Inflammatory macrophage treated with lipopolysaccharide for 1 hour (primary cell): ENCODE results near the gene GPBAR1.
"Not testable (repeated sequence)": the region's sequence is repeated elsewhere in the genome, so short reads cannot be mapped to it uniquely, and the experiment has no call there.

ENCODE experiments used
- DNase-seq, 2 donors: peaks; one replicate each; pipeline ENCODE4 v3.0.0-alpha.2; 2020 to 2022

GPBAR1 gene

GRCh38 chr2:218269900-218270720, 9.3 kb downstream of the GPBAR1 start, which contains the start of the genes AAMP and PNKD:
Gene AAMP, minus strand, starts transcription at chr2:218270137. Its CDS starts 51 bp downstream, at chr2:218270086.
Gene PNKD, plus strand, starts transcription at chr2:218270519. Its CDS starts 17 bp downstream, at chr2:218270536.
- peak; percentile 100 for DNase-seq

GRCh38 chr2:218270721-218271486, 10.1 kb downstream of the GPBAR1 start:
- no peak for DNase-seq

- DNase-seq = no peak
These were observed 10.6 kb downstream of the GPBAR1 start for GRCh38 chr2:218271487-218271797.

GRCh38 chr2:218271865-218272530, 11.2 kb downstream of the GPBAR1 start:
- no peak for DNase-seq

GRCh38 chr2:218272531-218273212, 11.9 kb downstream of the GPBAR1 start:
- peak; percentile 73 to 86 for DNase-seq

GRCh38 chr2:218273214-218273907, 12.5 kb downstream of the GPBAR1 start:
- DNase-seq = not testable (repeated sequence)

GRCh38 chr2:218273908-218274249, 13.1 kb downstream of the GPBAR1 start:
- DNase-seq = no peak

GRCh38 chr2:218274586-218274985, 13.8 kb downstream of the GPBAR1 start:
- no peak for DNase-seq

GRCh38 chr2:218275371-218276072, 14.7 kb downstream of the GPBAR1 start:
- peak; percentile 33 to 34 for DNase-seq

- DNase-seq = no peak
These were observed 16.4 kb downstream of the GPBAR1 start for GRCh38 chr2:218276986-218277755.

- DNase-seq = no peak
These were observed 17.1 kb downstream of the GPBAR1 start for GRCh38 chr2:218277921-218278320.

GRCh38 chr2:218278531-218279360, 17.9 kb downstream of the GPBAR1 start:
- no peak for DNase-seq

- DNase-seq = no peak
These were observed 19.6 kb downstream of the GPBAR1 start for GRCh38 chr2:218280260-218280870.

GRCh38 chr2:218281449-218281848, 20.6 kb downstream of the GPBAR1 start:
- DNase-seq = no peak

GRCh38 chr2:218282173-218282991, 21.6 kb downstream of the GPBAR1 start:
- DNase-seq = peak in 1 of 2 donors; percentile 53

GRCh38 chr2:218284106-218284811, 23.4 kb downstream of the GPBAR1 start:
- peak; percentile 30 to 49 for DNase-seq

GRCh38 chr2:218285604-218286003, 24.8 kb downstream of the GPBAR1 start:
- DNase-seq = no peak
